HG02884 (cell line): ENCODE results near the gene NDUFA1.
A peak's percentile ranks its signal among the peaks of the same experiment; 100 is the strongest.
"Not testable (repeated sequence)": the region's sequence is repeated elsewhere in the genome, so short reads cannot be mapped to it uniquely, and the experiment has no call there.

ENCODE experiments used
- ATAC-seq: cut with Tn5 transposase; IDR thresholded peaks from one replicate; pipeline ENCODE4 v1.9.1; 2021; ENCODE audit warnings: mild to moderate bottlenecking, moderate library complexity; ENCODE audit not compliant: unreplicated experiment

The NDUFA1 gene

DNA sequence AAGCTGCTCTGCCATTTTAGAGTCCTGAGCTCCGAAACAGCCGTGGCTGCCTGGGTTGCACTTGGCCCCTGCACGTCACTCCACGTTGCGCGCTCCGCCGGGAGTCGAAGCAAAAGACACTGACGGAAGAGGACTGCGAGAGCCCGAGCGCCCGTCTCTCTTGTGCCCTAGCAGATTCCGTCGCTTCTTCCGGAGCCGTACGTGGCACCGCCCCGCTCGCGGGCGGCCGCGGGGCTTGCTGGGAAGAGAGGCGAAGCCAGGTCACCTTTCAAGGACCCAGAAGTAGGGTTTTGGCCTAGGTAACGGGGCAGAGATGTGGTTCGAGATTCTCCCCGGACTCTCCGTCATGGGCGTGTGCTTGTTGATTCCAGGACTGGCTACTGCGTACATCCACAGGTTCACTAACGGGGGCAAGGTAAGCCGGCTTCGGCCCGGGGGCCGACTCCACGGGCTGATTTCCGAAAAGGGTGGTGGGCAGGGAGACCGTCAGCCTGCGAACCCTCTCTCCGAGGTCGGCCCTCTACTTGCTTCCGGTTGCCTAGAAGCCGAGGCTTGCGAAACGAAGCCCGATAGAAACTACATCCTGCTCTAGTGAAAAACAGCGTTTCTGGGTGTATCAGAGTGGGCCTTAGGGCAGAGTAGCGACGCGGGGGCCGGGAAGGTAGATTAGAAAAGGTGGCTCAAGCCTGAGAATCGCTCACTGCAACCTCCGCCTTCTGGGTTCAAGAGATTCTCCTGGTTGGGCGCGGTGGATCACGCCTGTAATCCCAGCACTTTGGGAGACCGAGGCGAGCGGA lies at the start of gene NDUFA1, which contains the start of gene RNF113A:
Gene NDUFA1, plus strand, starts transcription at position 234 of the 797 bp plus-strand sequence. Its CDS starts 80 bp downstream, at position 314.
Gene RNF113A, minus strand, starts transcription at position 135 of the 797 bp plus-strand sequence. Its CDS starts 120 bp downstream, at position 15.
- ATAC-seq: peak; percentile 94

DNA sequence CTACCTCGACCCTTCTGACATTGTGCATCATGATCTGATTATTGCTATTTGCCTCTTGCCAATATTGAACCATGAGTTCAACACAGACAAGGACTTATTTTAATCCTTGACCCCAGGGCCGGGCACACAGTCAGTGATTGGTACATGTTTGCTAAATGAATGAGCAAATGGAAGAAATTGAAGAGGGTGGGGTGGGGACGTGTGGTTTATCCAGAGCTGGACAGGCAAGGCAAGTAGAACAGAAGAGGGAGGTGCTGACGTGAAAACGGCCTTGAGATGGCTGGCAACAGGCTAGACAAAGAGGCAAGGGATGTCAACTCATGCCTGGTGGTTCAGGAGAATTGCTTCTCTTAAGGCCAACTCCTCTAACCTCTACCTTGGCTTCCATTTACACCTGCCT lies 47.4 kb upstream of the NDUFA1 start:
- ATAC-seq: not testable (repeated sequence)

DNA sequence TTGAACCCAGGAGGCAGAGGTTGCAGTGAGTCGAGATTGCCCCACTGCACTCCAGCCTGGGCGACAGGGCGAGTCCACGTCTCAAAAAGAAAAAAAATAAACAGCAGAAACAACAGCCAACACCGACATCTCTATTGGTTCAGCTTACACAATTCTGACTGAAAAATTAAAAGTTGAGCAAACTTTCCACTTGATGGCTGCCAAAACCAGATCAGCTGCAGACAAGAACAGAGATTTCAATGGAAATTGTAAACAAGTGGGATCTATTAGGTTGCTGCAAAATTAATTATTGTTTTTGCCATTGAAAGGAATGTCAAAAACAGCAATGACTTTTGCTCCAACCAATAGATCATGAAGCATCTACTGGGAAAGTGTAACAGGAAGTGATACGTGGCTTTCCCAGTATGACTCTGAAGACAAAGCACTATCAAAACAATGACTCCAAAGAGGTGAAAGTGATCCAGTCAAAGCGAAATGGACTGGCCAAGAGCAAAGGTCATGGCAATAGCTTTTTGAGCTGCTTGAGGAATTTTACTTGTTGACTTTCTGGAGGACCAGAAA lies 45.2 kb upstream of the NDUFA1 start:
- no peak for ATAC-seq

GRCh38 chrX:119828446-119828845 lies 43.2 kb upstream of the NDUFA1 start:
- no peak for ATAC-seq

DNA sequence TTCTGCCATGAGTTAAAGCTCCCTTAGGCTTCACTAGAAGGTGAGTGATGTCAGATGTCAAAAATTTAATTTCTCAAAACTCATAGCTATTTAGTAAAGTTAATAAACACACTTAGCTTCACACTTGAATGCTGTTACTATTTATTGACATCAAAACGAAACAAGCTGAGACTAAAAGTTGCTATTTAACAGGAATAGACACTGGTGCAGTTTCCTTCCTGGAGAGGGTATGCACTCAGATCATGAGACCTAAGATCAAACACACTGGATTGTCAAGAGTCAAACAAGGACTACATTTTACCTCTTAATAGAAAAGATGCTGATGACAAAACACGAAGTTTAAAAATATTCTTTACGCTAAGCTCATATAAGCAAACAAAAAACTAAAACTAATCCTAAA lies 37.7 kb upstream of the NDUFA1 start:
- no peak for ATAC-seq

- peak; percentile 96 for ATAC-seq
These were observed 19.0 kb upstream of the NDUFA1 start, which contains the start of gene UPF3B for GRCh38 chrX:119852382-119853353. UPF3B (minus strand) TSS chrX:119852963; CDS start chrX:119852928, 35 bp downstream.

DNA sequence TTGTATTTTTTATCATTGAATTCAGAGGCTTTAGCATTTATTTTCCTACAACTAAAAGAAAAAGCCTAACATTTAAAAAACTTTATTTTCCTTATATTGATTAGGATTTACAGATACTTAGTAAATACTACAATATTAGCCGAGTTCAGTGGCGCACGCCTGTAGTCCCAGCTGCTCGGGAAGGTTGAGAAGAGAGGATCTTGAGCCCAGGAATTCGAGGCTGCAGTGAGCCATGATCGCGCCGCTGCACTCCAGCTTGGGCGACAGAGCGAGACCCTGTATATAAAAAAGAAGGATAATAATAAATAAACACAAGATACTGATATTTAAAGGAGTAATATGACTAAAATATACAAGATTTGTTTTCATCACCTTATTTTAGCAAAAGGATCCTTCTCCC lies 18.2 kb upstream of the NDUFA1 start:
- no peak for ATAC-seq

DNA sequence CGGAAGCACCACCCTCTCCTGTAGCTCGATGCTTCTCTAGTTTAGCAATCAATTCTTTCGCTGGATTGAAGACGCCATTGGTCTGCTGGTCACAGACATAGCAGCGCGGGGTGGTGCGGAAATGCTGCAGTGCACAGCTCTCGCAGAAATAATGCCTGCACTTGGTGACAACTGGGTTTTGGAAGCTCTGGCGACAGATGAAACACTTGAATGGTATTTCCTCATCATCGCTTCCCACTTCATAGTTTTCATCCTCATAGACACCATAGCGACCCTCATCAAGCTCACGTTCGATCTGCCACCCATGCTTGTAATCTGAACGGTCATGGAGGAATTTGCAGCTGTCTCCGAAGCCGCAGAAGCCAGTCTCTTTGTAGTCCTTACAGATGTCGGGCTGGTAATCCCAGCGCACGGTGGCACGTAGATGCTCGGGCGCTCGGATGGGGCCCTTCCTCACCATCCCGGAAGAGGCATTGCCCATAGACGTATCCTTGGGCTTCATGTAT lies 953 bp upstream of the NDUFA1 start:
- ATAC-seq: no peak

DNA sequence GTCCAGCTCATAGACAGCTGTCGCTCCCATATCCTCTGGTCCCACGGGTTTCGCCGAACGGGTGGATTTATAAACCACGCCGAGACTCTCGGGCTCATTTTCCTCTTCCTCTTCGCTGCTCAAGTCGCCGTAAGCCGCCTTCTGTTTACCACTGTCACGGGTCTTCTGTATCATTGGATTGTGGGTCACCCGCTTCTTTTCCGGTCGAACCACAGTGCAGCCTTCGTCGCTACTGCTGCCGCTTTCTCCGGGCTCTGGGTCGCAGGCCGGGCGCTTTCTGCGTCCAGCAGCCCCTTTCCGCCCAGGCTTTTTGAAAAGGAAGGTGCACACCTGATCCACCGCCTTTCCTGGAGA lies 410 bp upstream of the NDUFA1 start:
- ATAC-seq: peak; percentile 37

- no peak for ATAC-seq
These were observed 7.1 kb downstream of the NDUFA1 start for GRCh38 chrX:119878740-119879139.

DNA sequence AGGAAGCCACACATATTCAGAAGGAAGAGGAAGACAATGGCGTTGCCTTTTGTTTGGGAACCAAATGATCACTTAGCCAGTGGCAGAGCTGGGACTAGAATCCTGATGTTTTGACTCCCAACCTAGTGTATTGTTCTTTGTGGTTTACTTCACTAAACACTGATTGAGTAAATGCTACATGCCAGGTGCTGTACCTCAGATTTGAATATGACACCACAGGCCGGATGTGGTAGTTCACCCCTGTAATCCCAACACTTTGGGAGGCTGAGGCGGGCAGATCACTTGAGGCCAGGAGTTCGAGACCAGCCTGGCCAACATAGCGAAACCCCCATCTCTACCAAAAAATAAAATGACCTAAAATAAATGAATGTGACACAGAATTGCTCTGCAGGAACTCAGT lies 8.4 kb downstream of the NDUFA1 start:
- ATAC-seq: no peak

DNA sequence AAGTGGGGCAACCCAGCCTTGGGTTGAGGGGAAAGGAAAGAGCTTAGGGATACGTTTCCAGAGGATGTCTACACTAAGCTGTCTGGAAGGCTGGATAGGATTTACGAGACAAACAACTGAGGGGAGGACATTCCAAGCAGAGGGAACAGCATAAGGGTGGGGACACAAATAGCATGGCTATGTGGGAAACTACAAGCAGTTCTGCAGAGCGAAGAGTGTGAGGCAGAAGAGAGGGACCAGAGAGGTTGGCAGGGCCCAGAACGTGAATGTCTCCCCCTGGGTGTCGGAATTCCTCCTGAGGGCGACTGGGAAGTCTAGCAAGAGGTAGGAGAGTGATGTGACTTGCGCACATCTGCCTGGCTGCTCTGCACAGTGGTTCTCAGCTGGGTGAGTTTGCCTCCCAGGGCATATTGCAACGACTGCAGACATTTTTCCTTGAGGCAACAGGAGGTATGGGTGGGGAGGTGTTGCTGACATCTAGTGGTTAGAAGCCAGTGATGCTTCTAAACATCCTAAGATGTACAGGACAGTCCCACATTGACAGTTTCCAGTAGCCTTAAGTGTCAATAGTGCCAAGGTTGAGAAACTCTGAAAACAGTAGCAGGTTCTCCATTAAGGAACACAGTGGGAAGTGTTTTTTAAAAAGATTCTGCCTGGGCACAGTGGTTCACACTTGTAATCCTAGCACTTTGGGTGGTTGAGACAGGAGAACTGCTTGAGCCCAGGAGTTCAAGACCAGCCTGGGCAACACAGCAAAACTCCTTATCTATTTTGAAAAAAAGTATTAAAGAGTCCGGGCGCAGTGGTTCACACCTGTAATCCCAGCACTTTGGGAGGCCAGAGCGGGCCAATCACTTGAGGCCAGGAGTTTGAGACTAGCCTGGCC lies 9.2 kb downstream of the NDUFA1 start:
- peak; percentile 81 for ATAC-seq

DNA sequence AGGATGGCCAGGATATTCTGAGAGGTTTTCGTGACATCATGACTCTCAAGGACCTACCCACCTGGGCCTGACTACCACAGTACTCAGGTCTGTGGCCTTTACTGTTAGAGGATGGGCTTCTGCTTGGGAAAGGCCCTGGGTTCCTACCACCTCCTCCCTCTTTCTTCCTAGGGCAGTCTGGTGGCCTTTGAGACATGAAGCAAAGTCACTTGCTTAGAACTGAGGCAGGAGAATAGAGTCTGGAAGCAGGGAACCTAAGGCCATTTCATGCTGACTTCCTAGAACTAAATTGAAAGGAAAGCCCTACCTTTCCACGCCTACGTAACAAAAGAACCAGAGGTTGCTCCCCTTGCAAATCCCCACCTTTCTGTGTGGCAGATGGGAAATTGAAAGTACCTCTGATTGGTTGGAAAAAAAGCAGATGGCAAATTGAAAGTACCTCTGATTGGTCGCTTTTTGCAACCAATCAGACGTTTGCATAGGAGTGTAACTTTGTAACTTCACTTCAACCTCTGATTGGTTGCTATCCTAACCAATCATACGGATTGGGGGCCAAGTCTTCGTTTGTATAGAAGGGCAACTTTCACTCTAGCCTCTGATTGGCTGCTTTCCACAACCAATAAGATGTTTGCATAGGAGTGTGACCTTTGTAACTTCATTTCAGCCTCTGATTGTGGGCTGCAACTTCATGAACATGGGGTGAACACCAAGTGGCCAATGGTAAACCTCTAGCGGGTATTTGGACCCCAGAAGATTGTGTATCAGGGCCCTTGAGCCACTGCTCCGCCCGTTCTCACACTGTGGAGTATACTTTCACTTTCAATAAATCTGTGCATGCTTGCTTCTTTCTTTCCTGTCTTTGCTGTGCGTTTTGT lies 14.2 kb downstream of the NDUFA1 start:
- ATAC-seq: no peak

- ATAC-seq: no peak
These were observed 16.2 kb downstream of the NDUFA1 start for GRCh38 chrX:119887721-119888425.

DNA sequence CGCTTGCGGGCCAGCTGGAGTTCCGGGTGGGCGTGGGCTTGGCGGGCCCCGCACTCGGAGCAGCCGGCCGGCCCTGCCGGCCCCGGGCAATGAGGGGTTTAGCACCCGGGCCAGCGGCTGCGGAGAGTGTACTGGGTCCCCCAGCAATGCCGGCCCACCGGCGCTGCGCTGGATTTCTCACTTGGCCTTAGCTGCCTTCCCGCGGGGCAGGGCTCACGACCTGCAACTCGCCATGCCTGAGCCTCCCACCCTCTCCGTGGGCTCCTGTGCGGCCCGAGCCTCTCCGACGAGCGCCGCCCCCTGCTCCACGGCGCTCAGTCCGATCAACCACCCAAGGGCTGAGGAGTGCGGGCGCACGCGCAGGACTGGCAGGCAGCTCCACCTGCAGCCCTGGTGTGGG lies 19.0 kb downstream of the NDUFA1 start:
- ATAC-seq: not testable (repeated sequence)

GRCh38 chrX:119891961-119892692 lies 20.5 kb downstream of the NDUFA1 start:
- ATAC-seq: not testable (repeated sequence)

DNA sequence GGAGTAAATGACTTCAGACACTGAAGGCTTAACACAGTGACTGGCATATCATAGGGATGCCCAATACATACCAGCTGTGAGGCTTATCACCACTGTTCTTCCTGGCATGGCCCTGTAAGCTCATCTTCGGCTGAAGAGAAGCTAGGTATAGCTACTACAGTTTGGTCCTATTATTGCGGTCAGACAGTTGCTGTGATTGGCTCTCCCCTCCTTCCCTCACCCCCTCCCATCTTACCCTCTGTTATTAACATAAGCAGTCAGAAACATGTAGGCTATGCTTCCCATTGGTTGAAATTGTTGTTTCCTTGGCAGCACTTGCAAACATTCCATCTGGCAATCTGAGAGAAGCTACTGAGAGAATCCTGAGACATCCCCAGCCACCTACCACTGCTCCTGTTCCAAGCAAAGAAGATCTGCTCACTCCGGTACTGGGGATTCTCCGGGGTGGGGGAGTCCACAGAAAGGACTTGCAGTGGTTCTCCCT lies 24.3 kb downstream of the NDUFA1 start, which contains the start of gene AKAP14:
Gene AKAP14, plus strand, starts transcription at position 51 of the 484 bp plus-strand sequence. CDS start 7,331 bp downstream, outside the sequence.
- ATAC-seq: no peak
